Natural killer cell (primary cell): ENCODE results near the gene CHIT1. TPM values are rescaled to one million over a fixed set of nuclear protein-coding genes. Genes with fewer than 3 reads are reported as not detected.

ENCODE experiments used
- ATAC-seq, 3 donors: fragments of 150-1000 bp in 2 of 3; fragments of 200-7000 bp in 1 of 3; cut with Tn5 transposase; 1 replicate in 1 of 3; 2 replicates in 2 of 3; pipeline ENCODE4 v1.10.0; 2021; ENCODE audit warnings: mild to moderate bottlenecking in 2 of 3, moderate library complexity in 2 of 3
- DNase-seq, 2 donors: peaks; one replicate each; pipeline versions ENCODE4 v3.0.0 to v3.0.0-alpha.2; 2013 to 2021; ENCODE audit warnings: mixed read lengths in 1 of 2
- H3K27ac ChIP-seq: one replicate; pipeline ENCODE4 v1.5.1; 2013; ENCODE audit warnings: mild to moderate bottlenecking, low read length
- H3K27me3 ChIP-seq: one replicate; pipeline ENCODE4 v1.6.1; 2013; ENCODE audit warnings: low read length; ENCODE audit not compliant: control insufficient read depth, insufficient read depth
- H3K36me3 ChIP-seq: one replicate; pipeline ENCODE4 v1.6.1; 2013; ENCODE audit warnings: low read length; ENCODE audit not compliant: control insufficient read depth, insufficient read depth
- H3K4me1 ChIP-seq: one replicate; pipeline ENCODE4 v1.6.1; 2013; ENCODE audit warnings: low read length; ENCODE audit not compliant: control insufficient read depth, insufficient read depth
- H3K4me3 ChIP-seq: one replicate; pipeline ENCODE4 v1.5.1; 2013; ENCODE audit warnings: low read length
- H3K9me3 ChIP-seq: one replicate; pipeline ENCODE4 v1.6.1; 2013; ENCODE audit warnings: low read length; ENCODE audit not compliant: control insufficient read depth, insufficient read depth
- H3K27ac Mint-ChIP-seq, 2 donors: one replicate each; pipeline ENCODE4 v1.8.0; 2022; ENCODE audit warnings: mild to moderate bottlenecking in 2 of 2, mixed read lengths in 2 of 2, moderate library complexity in 1 of 2
- H3K27me3 Mint-ChIP-seq, 2 donors: one replicate each; pipeline ENCODE4 v1.8.0; 2022; ENCODE audit warnings: low read depth in 2 of 2, mixed read lengths in 2 of 2
- H3K36me3 Mint-ChIP-seq: one replicate; pipeline ENCODE4 v1.8.0; 2022; ENCODE audit warnings: mixed read lengths
- H3K4me1 Mint-ChIP-seq, 2 donors: one replicate each; pipeline ENCODE4 v1.8.0; 2022; ENCODE audit warnings: mixed read lengths in 2 of 2
- H3K4me3 Mint-ChIP-seq: one replicate; pipeline ENCODE4 v1.8.0; 2022; ENCODE audit warnings: mild to moderate bottlenecking, moderate library complexity, mixed read lengths
- H3K9me3 Mint-ChIP-seq, 2 donors: one replicate each; pipeline ENCODE4 v1.8.0; 2022; ENCODE audit warnings: mixed read lengths in 2 of 2
- CTCF ChIP-seq: fragments of 200-600 bp; IDR thresholded peaks from one replicate; pipeline ENCODE4 v1.8.0; 2022; ENCODE audit warnings: antibody characterized with exemption
- WGBS: methylation state at CpG from one replicate; pipeline ENCODE4 v1.1.7; 2013; ENCODE audit warnings: missing lambda C conversion rate; ENCODE audit not compliant: insufficient coverage; 5-methylcytosine and 5-hydroxymethylcytosine counted together
- intact Hi-C: fragments of 100-400 bp; cut with micrococcal nuclease; formaldehyde crosslinking; loops from one replicate; pipeline ENCODE4 v1.14.2; 2022
- total RNA-seq, 4 donors: library from RNA; stranded (reverse); fragments of 120-200 nt in 1 of 4; gene quantifications; one replicate each; pipeline versions ENCODE4 v1.2.3 to v1.2.4, GENCODE V29; 2013 to 2022

The CHIT1 gene
- total RNA-seq, 3 donors from 2014 or later (not counting 1 experiment from before 2014, with no cell fraction given) = 0.07 to 2.2 TPM; not detected in 1

GRCh38 chr1:203168256-203168786, 61.2 kb downstream of the CHIT1 start:
- no peak for TF ChIP-seq CTCF
- H3K27ac ChIP-seq = no peak overlapping the region
- H3K4me3 ChIP-seq = no peak overlapping the region
- intact Hi-C loops = no loop called here
- Mint-ChIP-seq H3K4me3 (no peak overlapping the region), H3K9me3 (no peaks in the 10 kb centered on the region), H3K27ac (no peak overlapping the region), H3K27me3 (peaks cover 0 to 12% of the 10 kb centered on the region in 2 donors), H3K4me1 (peaks cover 0 to 15% of the 10 kb centered on the region in 2 donors), H3K36me3 (no peaks in the 10 kb centered on the region)
- WGBS = 88% methylated on average over 12 of the region's 12 CpGs
- ATAC-seq (no peak), DNase-seq (no peak)
- H3K27me3 ChIP-seq = no peaks in the 10 kb centered on the region
- H3K9me3 ChIP-seq = no peaks in the 10 kb centered on the region
- no peaks in the 10 kb centered on the region for H3K4me1 ChIP-seq
- no peaks in the 10 kb centered on the region for H3K36me3 ChIP-seq

GRCh38 chr1:203167913-203168200, 61.6 kb downstream of the CHIT1 start:
- no peak overlapping the region for H3K27ac ChIP-seq
- H3K27me3 Mint-ChIP-seq = peaks cover 2 to 17% of the 10 kb centered on the region in 2 donors
- H3K4me1 ChIP-seq = no peaks in the 10 kb centered on the region
- H3K36me3 ChIP-seq = no peaks in the 10 kb centered on the region
- H3K27ac Mint-ChIP-seq = no peak overlapping the region
- H3K4me3 ChIP-seq = no peak overlapping the region
- no peaks in the 10 kb centered on the region for H3K27me3 ChIP-seq
- ATAC-seq = no peak
- no peak for DNase-seq
- intact Hi-C loops = no loop called here
- H3K9me3 ChIP-seq = no peaks in the 10 kb centered on the region
- 97% methylated on average over 5 of the region's 5 CpGs for WGBS
- no peaks in the 10 kb centered on the region for H3K36me3 Mint-ChIP-seq
- no peak for TF ChIP-seq CTCF
- H3K4me3 Mint-ChIP-seq = no peak overlapping the region
- peaks cover 0 to 15% of the 10 kb centered on the region in 2 donors for H3K4me1 Mint-ChIP-seq
- H3K9me3 Mint-ChIP-seq = no peaks in the 10 kb centered on the region

- ATAC-seq (peak in 1 of 3 donors; percentile 38), DNase-seq (no peak)
- 72% methylated on average over 23 of the region's 23 CpGs for WGBS
- H3K27ac ChIP-seq = no peak overlapping the region
- no peaks in the 10 kb centered on the region for H3K9me3 ChIP-seq
- no peak for TF ChIP-seq CTCF
- H3K4me1 Mint-ChIP-seq = peaks cover 0 to 15% of the 10 kb centered on the region in 2 donors
- no peak overlapping the region for H3K4me3 ChIP-seq
- no peak overlapping the region for H3K27ac Mint-ChIP-seq
- intact Hi-C loops = no loop called here
- H3K4me1 ChIP-seq = no peaks in the 10 kb centered on the region
- H3K27me3 Mint-ChIP-seq = peaks cover 4 to 22% of the 10 kb centered on the region in 2 donors
- no peaks in the 10 kb centered on the region for H3K36me3 Mint-ChIP-seq
- H3K27me3 ChIP-seq = no peaks in the 10 kb centered on the region
- no peak overlapping the region for H3K4me3 Mint-ChIP-seq
- H3K36me3 ChIP-seq = no peaks in the 10 kb centered on the region
- H3K9me3 Mint-ChIP-seq = no peaks in the 10 kb centered on the region
These were observed 62.2 kb downstream of the CHIT1 start for GRCh38 chr1:203167026-203167912.
